Measurements from ENCODE around the gene RPS6KL1. TPM values are rescaled to one million over a fixed set of nuclear protein-coding genes. Genes with fewer than 3 reads are reported as not detected.
A peak's percentile ranks its signal among the peaks of the same experiment; 100 is the strongest.

The RPS6KL1 gene
- total RNA-seq, 1 experiment from 2014 or later, result 18.8 TPM

GRCh38 chr14:74881431-74882102, 41.5 kb downstream of the RPS6KL1 start, which contains the start of gene DLST:
Gene DLST (plus strand): TSS chr14:74881916. CDS start chr14:74881954, 38 bp downstream.
- TF ChIP-seq, protein P1, sequence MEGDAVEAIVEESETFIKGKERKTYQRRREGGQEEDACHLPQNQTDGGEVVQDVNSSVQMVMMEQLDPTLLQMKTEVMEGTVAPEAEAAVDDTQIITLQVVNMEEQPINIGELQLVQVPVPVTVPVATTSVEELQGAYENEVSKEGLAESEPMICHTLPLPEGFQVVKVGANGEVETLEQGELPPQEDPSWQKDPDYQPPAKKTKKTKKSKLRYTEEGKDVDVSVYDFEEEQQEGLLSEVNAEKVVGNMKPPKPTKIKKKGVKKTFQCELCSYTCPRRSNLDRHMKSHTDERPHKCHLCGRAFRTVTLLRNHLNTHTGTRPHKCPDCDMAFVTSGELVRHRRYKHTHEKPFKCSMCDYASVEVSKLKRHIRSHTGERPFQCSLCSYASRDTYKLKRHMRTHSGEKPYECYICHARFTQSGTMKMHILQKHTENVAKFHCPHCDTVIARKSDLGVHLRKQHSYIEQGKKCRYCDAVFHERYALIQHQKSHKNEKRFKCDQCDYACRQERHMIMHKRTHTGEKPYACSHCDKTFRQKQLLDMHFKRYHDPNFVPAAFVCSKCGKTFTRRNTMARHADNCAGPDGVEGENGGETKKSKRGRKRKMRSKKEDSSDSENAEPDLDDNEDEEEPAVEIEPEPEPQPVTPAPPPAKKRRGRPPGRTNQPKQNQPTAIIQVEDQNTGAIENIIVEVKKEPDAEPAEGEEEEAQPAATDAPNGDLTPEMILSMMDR (conservative IDR thresholded peaks at IDR 0.05), result no peak
- Histone ChIP-seq H2BK120ac (ENCODE audit: low read depth, low read length, poor library complexity, severe bottlenecking) (no peak within 1 kb of the TSS), H2AK5ac (ENCODE audit: insufficient read length, low read length) (no peak within 1 kb of the TSS), H3K4ac (ENCODE audit: low read depth, low read length) (no peak within 1 kb of the TSS), H4K5ac (ENCODE audit: insufficient read length, low read depth, low read length) (no peak within 1 kb of the TSS), H2AFZ (ENCODE audit: low read length) (no peak within 1 kb of the TSS), H3K23me2 (ENCODE audit: insufficient read length, low read depth, low read length, poor library complexity, severe bottlenecking) (peaks cover 11% of the 10 kb centered on the region), H4K8ac (replicated peaks; ENCODE audit: insufficient read length, low read depth, low read length) (no peak within 1 kb of the TSS), H3K4me2 (ENCODE audit: insufficient read depth, insufficient read length, low read length) (peak within 1 kb of the TSS; percentile 100), H3K79me2 (ENCODE audit: insufficient read depth, low read length) (peaks cover 23% of the 10 kb centered on the region; the same call in 1 of the 2 replicates), H3K9me3 (ENCODE audit: control insufficient read depth, low read depth, low read length) (no peaks in the 10 kb centered on the region), H3K27ac (ENCODE audit: insufficient read length, low read depth, low read length) (no peak within 1 kb of the TSS), H3K9ac (ENCODE audit: extremely low read depth, insufficient read length, low read length) (peak within 1 kb of the TSS; percentile 93), H2BK5ac (ENCODE audit: insufficient read length, low read length) (no peak within 1 kb of the TSS), H2BK15ac (ENCODE audit: low read depth, low read length) (no peak within 1 kb of the TSS), H4K91ac (ENCODE audit: insufficient read length, low read depth, low read length) (no peak within 1 kb of the TSS), H3K27me3 (ENCODE audit: insufficient read depth, low read length) (no peaks in the 10 kb centered on the region), H3K14ac (ENCODE audit: insufficient read depth, low read length) (peak within 1 kb of the TSS; percentile 21; the same call in 1 of the 2 replicates), H3K18ac (ENCODE audit: insufficient read length, low read depth, low read length) (no peak within 1 kb of the TSS), H3K56ac (ENCODE audit: insufficient read length, low read depth, low read length) (no peak within 1 kb of the TSS), H3T11ph (ENCODE audit: low read length) (no peak within 1 kb of the TSS), H2BK12ac (ENCODE audit: insufficient read length, low read depth, low read length) (no peak within 1 kb of the TSS), H3K4me1 (ENCODE audit: insufficient read depth, low read length) (peaks cover 24% of the 10 kb centered on the region), H2BK20ac (ENCODE audit: low read depth, low read length, poor library complexity, severe bottlenecking) (no peak within 1 kb of the TSS), H3K79me1 (ENCODE audit: insufficient read depth, low read depth, low read length, poor library complexity, severe bottlenecking) (peaks cover 20% of the 10 kb centered on the region), H3K23ac (ENCODE audit: insufficient read length, low read depth, low read length) (no peak within 1 kb of the TSS), H4K20me1 (ENCODE audit: control insufficient read depth, insufficient read depth, insufficient read length) (no peaks in the 10 kb centered on the region)
- Mint-ChIP-seq H3K4me3 (peak within 1 kb of the TSS; percentile 94 to 98), H3K27me3 (ENCODE audit: low read depth) (no peaks in the 10 kb centered on the region), H3K4me1 (peaks cover 52 to 58% of the 10 kb centered on the region in 2 experiments), H3K9me3 (no peaks in the 10 kb centered on the region; a peak in 1 of 5 replicates), H3K27ac (peak within 1 kb of the TSS; percentile 90 to 97 (median 95)), H3K36me3 (ENCODE audit: insufficient read depth in 1 of 3, low read depth in 3 of 3) (peaks cover 3 to 13% (median 6%) of the 10 kb centered on the region in 3 experiments; a peak in 6 of 7 replicates)
- peak; percentile 90 for DNase-seq
- no CpG with 5 or more reads among the region's 53 CpGs for WGBS (ENCODE audit: extremely low coverage, insufficient read length, low lambda C conversion rate)
